ENCODE data around the gene TAGAP.

- TF ChIP-seq CTCF (IDR thresholded peaks at IDR 0.05; ENCODE audit: low read length) (no peak), EZH2 (IDR thresholded peaks at IDR 0.05; ENCODE audit: borderline replicate concordance, low read length) (no peak)
Measured at GRCh38 chr6:159082039-159082815, 37.4 kb upstream of the TAGAP start.

Measured in OCI-LY1 (cell line).